Measurements from ENCODE around the gene GIPC1.
A peak's percentile ranks its signal among the peaks of the same experiment; 100 is the strongest.
"Not testable (repeated sequence)": the region's sequence is repeated elsewhere in the genome, so short reads cannot be mapped to it uniquely, and the experiment has no call there.

The GIPC1 gene

GRCh38 chr19:14470031-14470876 lies 25.7 kb downstream of the GIPC1 start:
- DNase-seq: no peak

GRCh38 chr19:14467816-14468215 lies 28.1 kb downstream of the GIPC1 start:
- no peak for DNase-seq

GRCh38 chr19:14467391-14467790 lies 28.5 kb downstream of the GIPC1 start:
- DNase-seq: no peak

GRCh38 chr19:14463747-14464146 lies 32.2 kb downstream of the GIPC1 start:
- no peak for DNase-seq

DNA sequence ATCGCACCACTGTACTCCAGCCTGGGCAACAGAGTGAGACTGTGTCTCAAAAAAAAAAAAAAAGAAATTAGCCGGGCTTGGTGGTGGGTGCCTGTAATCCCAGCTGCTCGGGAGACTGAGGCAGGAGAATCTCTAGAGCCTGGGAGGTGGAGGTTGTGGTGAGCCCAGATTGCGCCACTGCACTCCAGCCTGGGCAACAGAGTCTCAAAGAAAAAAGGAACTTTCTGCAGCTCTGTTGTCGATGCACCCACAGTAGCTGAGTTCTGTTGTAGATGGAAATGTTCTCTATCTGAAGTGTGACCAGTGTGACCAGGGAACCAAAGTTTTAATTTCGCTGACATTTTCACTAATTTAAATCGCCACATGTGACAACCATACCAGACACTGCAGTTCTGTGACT lies 33.5 kb downstream of the GIPC1 start:
- DNase-seq: not testable (repeated sequence)

GRCh38 chr19:14460935-14461334 lies 35.0 kb downstream of the GIPC1 start:
- DNase-seq: no peak

- no peak for DNase-seq
These were observed 36.2 kb downstream of the GIPC1 start for GRCh38 chr19:14459703-14460102.

- not testable (repeated sequence) for DNase-seq
These were observed 43.6 kb downstream of the GIPC1 start for GRCh38 chr19:14452303-14452702.

DNA sequence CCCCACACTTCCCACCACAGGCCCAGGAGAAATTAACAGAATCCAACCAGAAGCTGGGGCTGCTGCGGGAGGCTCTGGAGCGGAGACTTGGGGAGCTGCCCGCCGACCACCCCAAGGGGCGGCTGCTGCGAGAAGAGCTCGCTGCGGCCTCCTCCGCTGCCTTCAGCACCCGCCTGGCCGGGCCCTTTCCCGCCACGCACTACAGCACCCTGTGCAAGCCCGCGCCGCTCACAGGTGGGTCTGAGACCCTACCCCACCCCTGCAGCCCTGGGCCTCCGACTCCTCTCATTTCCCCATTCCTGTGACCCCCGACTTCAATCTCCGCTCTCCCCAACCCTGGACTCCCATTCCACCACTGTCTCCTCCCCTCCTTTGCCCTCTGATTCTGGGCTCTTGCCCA lies 45.1 kb downstream of the GIPC1 start:
- no peak for DNase-seq

DNA sequence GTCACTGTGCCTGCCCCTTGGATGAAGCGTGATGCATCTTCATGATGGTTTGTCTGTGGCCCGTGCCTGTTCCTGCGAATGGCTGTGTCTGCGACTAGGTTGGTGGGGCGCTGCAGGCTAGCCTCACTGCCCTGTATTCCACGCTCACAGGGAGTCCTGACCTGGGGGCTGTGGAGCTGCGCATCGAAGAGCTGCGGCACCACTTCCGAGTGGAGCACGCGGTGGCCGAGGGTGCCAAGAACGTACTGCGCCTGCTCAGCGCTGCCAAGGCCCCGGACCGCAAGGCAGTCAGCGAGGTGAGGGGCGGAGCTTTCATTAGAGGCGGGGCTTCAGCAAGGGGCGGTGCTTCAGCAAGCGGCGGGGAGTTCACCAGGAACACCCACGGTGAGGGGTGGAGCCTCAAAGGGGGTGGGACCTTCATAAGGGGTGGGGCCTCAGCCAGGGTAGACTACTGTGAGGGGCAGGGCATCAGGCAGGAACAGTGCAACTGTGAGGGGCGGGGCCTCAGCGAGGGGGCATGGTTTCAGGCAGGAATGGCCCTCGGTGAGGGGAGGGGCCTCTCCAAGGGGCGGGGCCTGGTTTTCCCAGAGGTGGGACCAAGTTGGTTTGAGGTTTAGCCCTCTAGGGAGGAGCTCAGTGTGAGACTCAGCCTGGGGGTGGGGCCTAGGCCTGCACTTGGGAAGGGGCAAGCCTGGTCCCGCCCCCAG lies 45.6 kb downstream of the GIPC1 start:
- DNase-seq: no peak

DNA sequence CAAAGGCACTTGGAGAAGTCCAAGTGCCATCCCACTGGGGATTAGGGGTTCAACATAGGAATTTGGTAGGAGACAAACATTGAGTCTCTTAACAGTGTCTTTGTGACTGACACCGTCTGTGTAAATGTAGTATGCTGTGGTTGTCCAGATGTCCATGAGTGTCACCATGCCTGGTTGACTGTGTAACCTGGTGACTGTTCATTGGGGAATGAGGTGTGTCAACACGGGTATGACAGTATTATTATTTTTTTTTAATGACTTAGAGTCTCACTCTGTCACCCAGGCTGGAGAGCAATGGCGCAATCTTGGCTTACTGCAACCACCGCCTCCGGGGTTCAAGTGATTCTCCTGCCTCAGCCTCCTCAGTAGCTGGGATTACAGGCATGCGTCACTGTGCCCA lies 46.6 kb downstream of the GIPC1 start:
- DNase-seq: no peak

DNA sequence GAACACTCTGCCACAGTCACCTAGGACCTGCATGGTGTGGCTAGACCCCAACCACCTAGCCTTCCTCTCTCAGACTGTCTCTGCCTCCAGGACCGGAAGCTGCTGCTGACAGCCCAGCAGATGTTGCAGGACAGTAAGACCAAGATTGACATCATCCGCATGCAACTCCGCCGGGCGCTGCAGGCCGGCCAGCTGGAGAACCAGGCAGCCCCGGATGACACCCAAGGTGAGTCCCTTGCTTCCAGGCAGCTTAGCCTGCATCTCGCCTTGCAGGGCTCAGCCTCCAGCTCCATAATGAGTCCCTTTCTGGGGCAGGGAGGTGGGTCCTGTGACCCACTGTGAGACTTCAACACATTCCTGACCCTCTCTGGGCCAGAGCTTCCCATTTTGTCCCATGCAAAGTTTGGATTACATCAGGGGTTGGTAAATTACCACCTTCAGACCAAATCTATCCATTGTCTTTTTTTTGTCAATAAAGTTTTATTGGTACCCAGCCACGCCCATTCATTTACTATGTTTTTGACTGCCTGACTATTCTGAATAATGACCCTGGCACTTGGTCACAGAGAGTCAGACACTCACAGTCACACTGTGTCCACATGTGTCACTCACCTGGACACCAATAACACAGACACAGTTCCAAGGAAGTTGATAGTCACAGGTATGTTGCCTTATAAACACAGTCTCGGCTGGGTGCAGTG lies 49.4 kb downstream of the GIPC1 start:
- no peak for DNase-seq

DNA sequence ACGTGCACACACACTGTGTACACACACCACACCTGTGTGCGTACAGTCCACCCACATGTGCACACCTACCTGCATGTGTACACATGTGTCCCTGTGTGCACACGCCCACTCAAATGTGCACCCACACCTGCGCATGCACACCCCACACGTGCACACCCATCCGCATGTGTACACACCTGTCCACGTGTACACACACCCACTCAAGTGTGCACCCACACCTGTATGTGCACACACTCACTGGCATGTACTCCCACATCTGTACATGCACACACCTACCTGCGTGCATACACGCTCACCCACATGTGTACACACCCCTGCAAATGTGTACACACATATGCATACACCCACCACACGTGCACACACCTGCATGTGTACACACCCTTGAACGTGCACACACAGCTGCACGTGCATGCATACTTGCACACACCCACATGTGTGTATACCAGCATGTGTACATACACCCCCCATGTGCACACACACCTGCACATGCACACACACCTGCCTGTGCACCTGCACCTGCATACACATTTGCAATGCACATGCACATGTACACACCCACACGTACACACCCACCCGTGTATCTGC lies 52.2 kb downstream of the GIPC1 start:
- no peak for DNase-seq

DNA sequence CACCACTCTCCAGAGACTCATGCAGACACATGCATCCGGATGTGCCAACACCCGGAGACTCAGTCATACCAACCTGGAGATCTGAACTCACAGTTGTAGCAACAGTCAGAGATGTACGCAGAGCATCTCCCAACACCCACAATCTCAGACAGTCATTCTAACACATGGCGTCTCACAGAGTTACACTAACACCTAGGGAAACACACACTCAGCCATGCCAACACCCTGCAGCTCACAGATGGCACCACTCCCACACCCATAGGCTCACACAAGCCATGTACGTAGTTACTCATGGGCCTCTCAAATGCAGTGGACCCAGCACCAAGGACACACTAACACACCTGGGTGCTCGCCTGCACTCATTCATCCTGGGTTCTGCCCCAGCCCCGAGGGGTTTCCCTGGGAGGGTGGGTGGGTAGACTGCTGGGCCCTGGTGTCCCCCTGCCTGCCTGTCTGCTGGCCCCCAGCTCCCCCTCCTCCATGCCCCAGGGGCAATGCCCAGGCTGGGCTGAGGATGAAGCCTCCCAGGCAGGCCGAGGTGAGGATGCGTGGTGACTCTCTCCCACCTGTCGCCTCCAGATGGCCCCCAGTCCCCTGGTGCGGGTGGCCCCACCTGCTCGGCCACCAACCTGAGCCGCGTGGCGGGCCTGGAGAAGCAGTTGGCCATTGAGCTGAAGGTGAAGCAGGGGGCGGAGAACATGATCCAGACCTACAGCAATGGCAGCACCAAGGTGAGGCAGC lies 52.9 kb downstream of the GIPC1 start:
- DNase-seq: no peak

- DNase-seq: no peak
These were observed 54.6 kb downstream of the GIPC1 start for GRCh38 chr19:14441041-14441938.

DNA sequence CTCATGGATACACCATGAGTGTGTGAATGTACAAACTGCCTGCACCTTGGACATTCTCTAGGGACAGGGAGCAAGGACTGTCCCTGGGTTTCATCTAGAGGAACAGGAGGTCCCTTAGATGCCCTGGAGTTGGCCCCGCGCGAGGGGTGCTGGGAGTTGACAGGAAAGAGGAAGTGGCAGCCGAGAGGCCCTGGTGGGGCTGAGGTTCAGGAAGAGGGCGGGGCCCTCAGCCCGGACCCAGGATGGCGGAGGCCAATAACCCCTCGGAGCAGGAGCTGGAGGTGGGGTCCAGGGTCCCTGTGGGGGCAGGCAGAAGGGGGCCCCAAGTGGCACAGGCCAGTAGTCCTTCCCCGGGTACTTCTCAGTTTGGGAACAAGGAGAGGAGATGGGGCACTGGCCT lies 55.9 kb downstream of the GIPC1 start:
- DNase-seq: peak; percentile 15

DNA sequence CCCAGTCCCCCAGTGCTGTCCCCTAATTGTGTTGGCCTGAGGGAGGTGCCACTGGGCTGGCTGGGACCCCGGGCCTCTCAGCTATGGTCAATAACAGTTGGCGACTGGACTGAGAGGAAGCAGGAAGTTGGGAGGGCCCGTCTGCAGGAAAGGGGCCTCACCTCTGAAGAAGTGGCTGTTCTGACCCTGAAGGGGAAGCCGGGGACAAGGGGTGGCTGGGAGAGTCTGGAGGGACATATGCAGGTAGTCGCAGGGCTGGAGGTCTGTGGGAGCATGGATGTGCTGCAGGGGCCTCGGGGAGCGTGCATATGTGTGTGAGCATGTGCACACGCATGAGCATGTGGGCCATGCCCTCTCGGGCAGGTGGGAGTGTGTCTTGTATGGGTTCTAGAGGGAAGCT lies 56.9 kb downstream of the GIPC1 start:
- no peak for DNase-seq

DNA sequence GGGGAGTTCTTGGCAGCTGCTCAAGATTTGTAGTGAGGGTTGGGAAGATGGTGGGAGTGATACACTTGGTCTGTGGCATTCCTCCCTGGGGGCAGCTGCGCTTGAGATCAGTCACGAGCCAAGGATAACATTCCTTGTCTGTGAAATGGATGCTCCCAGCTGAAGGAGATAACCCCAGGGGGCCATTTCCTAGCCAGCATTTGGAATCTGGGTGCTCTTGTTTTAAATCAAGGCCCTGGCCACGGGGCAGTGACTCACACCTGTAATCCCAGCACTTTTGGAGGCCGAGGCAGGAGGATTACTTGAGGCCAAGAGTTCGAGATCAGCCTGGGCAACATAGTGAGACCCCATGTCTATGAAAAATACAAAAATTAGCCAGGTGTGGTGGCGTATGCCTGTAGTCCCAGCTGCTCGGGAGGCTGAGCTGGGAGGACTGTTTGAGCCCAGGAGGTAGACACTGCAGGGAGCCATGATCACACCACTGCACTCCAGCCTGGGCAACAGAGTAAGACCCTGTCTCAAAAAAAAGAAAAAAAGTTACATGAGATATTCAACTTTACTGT lies 58.3 kb downstream of the GIPC1 start:
- DNase-seq: no peak

DNA sequence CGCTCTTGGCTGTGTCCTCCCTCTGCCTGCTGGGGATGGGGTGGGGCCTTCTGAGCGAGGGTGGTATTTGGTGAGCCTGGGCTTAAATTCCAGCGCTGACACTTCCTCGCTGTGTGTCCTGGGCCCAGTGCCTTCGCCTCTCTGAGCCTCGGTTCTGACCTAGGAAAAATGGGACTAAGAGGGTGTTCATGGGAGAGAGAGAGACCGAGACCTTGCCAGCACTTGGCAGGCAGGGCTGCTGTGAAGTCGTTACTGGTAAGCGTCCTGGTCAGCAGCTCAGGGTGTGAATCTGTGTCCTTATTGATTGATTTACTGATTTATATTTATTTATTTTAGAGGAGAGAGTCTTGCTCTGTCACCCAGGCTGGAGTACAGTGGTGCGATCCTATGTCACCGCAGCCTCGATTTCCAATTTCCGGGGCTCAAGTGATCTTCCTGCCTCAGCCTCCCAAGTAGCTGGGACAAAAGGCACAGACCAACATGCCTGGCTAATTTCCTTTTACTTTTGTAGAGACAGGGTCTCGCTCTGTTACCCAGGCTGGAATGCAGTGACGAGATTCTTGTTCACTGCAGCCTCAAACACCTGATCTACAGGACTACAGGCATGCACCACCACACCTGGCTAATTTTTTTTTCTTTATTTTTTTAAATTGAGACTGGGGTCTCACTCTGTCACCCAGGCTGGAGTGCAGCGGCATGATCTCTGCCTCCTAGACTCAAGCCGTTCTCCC lies 60.4 kb downstream of the GIPC1 start:
- no peak for DNase-seq

DNA sequence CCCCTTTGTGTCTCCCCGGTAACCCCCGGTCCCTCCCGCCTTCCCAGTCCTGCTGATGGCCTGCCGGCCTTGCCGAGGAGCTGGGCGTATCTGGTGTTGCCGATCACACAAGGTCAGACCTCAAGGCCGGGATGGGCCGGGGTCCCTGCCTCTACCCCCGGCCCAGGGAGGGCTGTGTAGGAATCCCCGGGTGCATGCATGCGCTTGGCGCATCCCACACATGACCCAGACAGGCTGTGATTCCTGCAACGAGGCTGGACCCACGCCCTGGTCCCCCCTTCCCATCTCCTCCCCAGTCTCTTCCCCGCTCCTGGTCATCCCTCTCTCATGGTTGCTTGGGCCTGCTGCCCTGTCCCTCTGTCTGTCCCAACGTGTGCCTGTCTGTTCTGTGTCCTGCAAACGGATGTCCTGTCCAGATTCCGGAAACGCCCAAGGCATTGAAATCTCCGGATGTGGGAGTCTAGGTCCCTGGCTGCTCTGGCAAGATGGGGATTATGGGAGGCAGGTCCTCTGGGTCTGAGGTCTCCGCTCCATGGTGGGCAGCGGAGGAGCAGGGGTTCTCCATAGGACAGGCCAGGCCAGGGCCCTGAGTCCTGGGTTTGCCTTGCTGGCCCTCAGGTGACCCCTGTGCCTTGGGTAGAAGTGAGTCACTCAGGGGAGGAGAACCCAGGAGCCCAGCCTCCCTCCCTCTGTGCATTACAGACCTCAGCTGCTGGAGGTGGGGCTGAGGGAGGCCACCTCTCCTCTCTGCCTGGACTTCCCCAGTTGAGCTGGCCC lies 61.2 kb downstream of the GIPC1 start:
- no peak for DNase-seq
